Measurements from ENCODE around the gene ISCU. TPM values are rescaled to one million over a fixed set of nuclear protein-coding genes. Genes with fewer than 3 reads are reported as not detected.
A peak's percentile ranks its signal among the peaks of the same experiment; 100 is the strongest.

ISCU gene
- 100 to 1,000 TPM; 121 to 146 (median 138) TPM for total RNA-seq

DNA sequence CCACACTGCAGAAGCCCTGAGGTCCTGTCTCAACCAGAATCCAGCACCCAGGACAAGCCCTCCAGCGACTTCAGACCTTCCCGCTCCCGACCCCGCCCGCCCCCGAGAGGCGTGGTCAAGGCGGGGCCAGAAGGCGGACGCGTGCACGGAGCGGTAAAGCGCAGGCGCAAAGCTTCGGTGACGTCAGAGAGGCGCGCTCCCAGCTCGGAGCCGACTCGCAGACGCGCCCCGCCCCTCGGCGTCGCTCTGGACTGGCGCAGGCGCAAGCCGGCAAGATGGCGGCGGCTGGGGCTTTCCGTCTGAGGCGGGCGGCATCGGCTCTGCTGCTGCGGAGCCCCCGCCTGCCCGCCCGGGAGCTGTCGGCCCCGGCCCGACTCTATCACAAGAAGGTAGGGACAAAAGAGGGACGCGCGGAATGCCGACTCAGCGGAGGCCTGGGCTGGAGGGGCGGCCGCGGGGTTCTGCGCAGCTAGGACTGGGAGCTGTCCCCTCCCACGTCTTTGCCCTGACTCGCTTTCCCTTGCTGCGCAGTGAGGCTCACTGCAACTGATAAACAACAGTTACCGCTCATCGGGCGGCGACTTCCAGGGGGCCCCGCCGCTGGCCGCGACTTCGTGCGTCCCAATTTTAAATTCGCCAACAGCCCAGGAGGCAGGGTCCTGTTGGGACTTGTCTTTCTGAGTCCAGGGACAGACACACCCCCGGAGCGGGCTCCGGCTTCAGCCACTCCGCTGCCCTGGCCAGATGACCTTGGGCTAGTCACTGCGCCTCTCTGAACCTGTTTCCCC, at the start of gene ISCU:
TSS of gene ISCU (plus strand) at position 249 of the 788 bp plus-strand sequence. CDS start at position 276, 27 bp downstream.
- peak; percentile 96 to 99 (median 98) for DNase-seq
- Histone ChIP-seq H3K9me3 (no peaks in the 10 kb centered on the region), H3K4me3 (peak within 1 kb of the TSS; percentile 84 to 96 (median 93)), H3K36me3 (peaks cover 0 to 39% (median 0%) of the 10 kb centered on the region in 3 donors), H3K27me3 (no peaks in the 10 kb centered on the region), H3K27ac (peak within 1 kb of the TSS; percentile 93 to 97 (median 95)), H3K4me1 (peaks cover 0 to 44% (median 17%) of the 10 kb centered on the region in 4 donors)
- TF ChIP-seq, protein P1, sequence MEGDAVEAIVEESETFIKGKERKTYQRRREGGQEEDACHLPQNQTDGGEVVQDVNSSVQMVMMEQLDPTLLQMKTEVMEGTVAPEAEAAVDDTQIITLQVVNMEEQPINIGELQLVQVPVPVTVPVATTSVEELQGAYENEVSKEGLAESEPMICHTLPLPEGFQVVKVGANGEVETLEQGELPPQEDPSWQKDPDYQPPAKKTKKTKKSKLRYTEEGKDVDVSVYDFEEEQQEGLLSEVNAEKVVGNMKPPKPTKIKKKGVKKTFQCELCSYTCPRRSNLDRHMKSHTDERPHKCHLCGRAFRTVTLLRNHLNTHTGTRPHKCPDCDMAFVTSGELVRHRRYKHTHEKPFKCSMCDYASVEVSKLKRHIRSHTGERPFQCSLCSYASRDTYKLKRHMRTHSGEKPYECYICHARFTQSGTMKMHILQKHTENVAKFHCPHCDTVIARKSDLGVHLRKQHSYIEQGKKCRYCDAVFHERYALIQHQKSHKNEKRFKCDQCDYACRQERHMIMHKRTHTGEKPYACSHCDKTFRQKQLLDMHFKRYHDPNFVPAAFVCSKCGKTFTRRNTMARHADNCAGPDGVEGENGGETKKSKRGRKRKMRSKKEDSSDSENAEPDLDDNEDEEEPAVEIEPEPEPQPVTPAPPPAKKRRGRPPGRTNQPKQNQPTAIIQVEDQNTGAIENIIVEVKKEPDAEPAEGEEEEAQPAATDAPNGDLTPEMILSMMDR (IDR thresholded peaks at IDR 0.05) = no peak
- TF ChIP-seq POLR2A (IDR thresholded peaks at IDR 0.05) = peak; percentile 73 to 91

DNA sequence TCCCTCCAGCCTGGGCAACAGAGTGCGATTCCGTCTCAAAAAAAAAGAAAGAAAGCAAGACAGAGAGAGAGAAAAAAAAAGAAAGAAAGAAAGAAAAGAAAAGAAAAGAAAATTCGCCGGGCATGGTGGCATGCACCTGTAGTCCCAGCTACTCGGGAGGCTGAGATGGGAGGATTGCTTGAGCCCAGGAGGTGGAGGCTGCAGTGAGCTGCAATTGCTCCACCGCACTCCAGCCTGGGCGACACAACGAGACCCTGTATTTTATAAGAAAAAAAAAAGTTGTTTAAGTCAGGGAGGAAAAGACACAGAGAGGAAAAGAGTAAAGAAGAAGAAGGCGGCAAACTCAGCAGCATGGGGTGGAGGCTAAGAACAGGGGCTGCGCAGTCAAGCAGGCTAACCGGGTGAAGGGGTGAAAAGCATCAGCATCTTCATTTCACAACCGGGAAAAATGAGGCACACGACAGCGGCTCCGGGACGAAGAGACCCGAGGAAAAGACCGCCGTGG, 47.9 kb upstream of the ISCU start:
- Histone ChIP-seq H3K4me3 (peak overlapping the region; percentile 51 to 99 (median 91)), H3K27ac (peak overlapping the region in 3 of 4 donors; percentile 13 to 85 (median 79)), H3K36me3 (peaks cover 0 to 18% (median 0%) of the 10 kb centered on the region in 3 donors), H3K9me3 (no peaks in the 10 kb centered on the region), H3K27me3 (no peaks in the 10 kb centered on the region), H3K4me1 (peaks cover 0 to 11% (median 7%) of the 10 kb centered on the region in 4 donors)
- DNase-seq = no peak
- TF ChIP-seq, protein P1 (IDR thresholded peaks at IDR 0.05) = no peak
- no peak for TF ChIP-seq POLR2A (IDR thresholded peaks at IDR 0.05)

DNA sequence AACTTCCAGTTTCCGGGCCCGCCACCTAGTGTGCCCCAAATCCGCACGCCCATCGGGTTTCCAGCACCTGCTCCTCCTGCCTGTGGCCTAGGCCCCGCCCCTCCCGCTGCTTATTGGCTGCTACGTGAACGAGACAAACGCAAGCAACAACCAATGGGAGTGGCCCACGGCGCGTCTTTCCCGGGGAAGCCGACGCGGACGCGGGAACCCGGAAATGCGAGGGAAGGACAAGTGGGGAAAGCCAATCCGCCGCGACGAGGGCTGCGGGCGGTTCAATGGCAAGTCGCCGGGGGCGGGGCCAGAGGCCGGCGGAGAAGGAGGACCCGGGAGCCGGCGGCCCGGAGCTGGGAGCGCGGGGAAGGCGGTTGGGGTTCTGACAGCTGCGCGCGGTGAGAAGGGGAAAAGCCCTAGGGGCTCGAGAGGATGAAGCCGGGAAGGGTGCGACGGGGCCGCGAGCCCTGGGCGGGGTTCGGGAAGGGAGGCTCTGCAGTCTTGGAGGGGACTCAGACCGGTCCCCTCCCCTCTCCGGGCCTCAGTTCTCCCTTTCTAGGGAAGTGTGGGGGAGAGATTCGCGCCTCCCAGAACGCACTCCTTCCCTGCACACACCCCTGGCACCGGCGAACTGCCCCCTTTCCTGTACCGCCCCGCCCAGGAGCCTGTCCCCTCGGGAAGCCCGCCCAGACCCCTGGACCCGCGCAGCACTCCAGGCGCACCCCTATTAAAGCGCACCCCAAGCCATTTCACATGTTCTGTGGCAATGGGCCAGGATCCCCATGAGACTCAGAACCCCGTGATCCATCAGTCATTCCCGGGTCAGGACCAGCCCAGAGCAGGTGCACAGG, 47.2 kb upstream of the ISCU start, which contains the start of gene FICD:
TSS of gene FICD (plus strand) at position 305 of the 842 bp plus-strand sequence. CDS start 1,696 bp downstream, outside the sequence.
- Histone ChIP-seq H3K4me3 (peak within 1 kb of the TSS; percentile 51 to 99 (median 91)), H3K27me3 (no peaks in the 10 kb centered on the region), H3K9me3 (no peaks in the 10 kb centered on the region), H3K27ac (peak within 1 kb of the TSS; percentile 56 to 85 (median 79)), H3K4me1 (peaks cover 0 to 11% (median 7%) of the 10 kb centered on the region in 4 donors), H3K36me3 (peaks cover 0 to 24% (median 0%) of the 10 kb centered on the region in 3 donors)
- peak; percentile 27 to 34 for TF ChIP-seq POLR2A (IDR thresholded peaks at IDR 0.05)
- TF ChIP-seq, protein P1 (IDR thresholded peaks at IDR 0.05) = no peak
- peak; percentile 100 for DNase-seq

DNA sequence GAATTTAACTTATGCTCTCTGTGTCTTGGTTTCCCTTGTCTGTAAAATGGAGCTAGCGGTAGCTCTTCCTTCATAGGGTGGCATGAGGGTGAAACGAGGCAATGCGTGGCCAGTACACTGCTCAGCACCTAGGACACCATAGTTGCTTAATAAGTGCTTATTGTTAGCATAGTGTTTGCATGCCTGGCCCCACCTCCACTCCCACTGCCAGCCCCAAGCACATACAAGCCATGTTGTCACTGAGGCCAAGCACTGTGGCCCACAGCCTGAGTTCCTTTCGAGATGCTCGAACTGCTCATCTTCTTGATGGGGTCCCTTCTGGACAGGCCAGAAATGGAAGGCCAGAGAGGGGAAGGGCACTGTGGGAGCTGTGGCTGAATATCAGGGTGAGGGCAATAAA, 46.5 kb upstream of the ISCU start:
- peaks cover 0 to 11% (median 7%) of the 10 kb centered on the region in 4 donors for H3K4me1 ChIP-seq
- peak overlapping the region; percentile 51 to 99 (median 91) for H3K4me3 ChIP-seq
- H3K9me3 ChIP-seq = no peaks in the 10 kb centered on the region
- no peak for TF ChIP-seq POLR2A (IDR thresholded peaks at IDR 0.05)
- TF ChIP-seq, protein P1 (IDR thresholded peaks at IDR 0.05) = no peak
- H3K27ac ChIP-seq = peak overlapping the region in 2 of 4 donors; percentile 56 to 85
- no peaks in the 10 kb centered on the region for H3K27me3 ChIP-seq
- peaks cover 0 to 31% (median 0%) of the 10 kb centered on the region in 3 donors for H3K36me3 ChIP-seq
- no peak for DNase-seq
